OCI-LY3 (cell line): ENCODE data around the gene TRIO.

ENCODE experiments used
- H2AFZ ChIP-seq: fragments of 200-600, 300-600 bp; shearing (Covaris generic); 2 replicates; pipeline ENCODE4 v1.6.0; 2014; ENCODE audit warnings: antibody characterized with exemption, low read depth, low read length
- H3K27ac ChIP-seq: fragments of 200-600, 300-600 bp; sonication (generic); 2 replicates; pipeline ENCODE4 v1.5.1; 2014; ENCODE audit warnings: mild to moderate bottlenecking, low read length, moderate library complexity, mixed read lengths
- H3K27me3 ChIP-seq: fragments of 200-600, 300-600 bp; sonication (generic); 2 replicates; pipeline ENCODE4 v1.6.1; 2014; ENCODE audit warnings: low read depth, low read length, mixed read lengths
- H3K36me3 ChIP-seq: fragments of 200-600, 300-600 bp; sonication (generic); replicated peaks from 2 replicates; pipeline ENCODE3; 2014; ENCODE audit warnings: low read depth, low read length, mixed read lengths
- H3K4me1 ChIP-seq: fragments of 300-600, 200-600 bp; sonication (generic); 2 replicates; pipeline ENCODE4 v1.6.1; 2014; ENCODE audit warnings: low read length, mixed read lengths
- H3K4me2 ChIP-seq: fragments of 200-600, 300-600 bp; sonication (generic); 2 replicates; pipeline ENCODE4 v1.6.1; 2014; ENCODE audit warnings: low read length, mixed read lengths
- H3K4me3 ChIP-seq: fragments of 300-600, 200-600 bp; sonication (generic); 2 replicates; pipeline ENCODE4 v1.5.1; 2014; ENCODE audit warnings: antibody characterized with exemption, mild to moderate bottlenecking, low read length, moderate library complexity
- H3K79me2 ChIP-seq: fragments of 300-600, 200-600 bp; shearing (Covaris generic); 2 replicates; pipeline ENCODE4 v1.6.1; 2014; ENCODE audit warnings: mild to moderate bottlenecking, low read length, mixed read lengths
- H3K9ac ChIP-seq: fragments of 300-600, 200-600 bp; shearing (Covaris generic); 2 replicates; pipeline ENCODE4 v1.6.0; 2014; ENCODE audit warnings: mild to moderate bottlenecking, low read length, moderate library complexity
- H3K9me3 ChIP-seq: fragments of 200-600, 300-600 bp; shearing (Covaris generic); 2 replicates; pipeline ENCODE4 v1.6.1; 2014; ENCODE audit warnings: low read length, mixed read lengths; ENCODE audit not compliant: insufficient read depth
- H4K20me1 ChIP-seq: fragments of 200-600, 300-600 bp; sonication (generic); 2 replicates; pipeline ENCODE4 v1.6.1; 2016; ENCODE audit warnings: low read length, mixed read lengths; ENCODE audit not compliant: insufficient read depth
- CTCF ChIP-seq: fragments of 200-600, 300-600 bp; sonication (generic); IDR thresholded peaks from 2 replicates; pipeline ENCODE4 v1.5.1; 2014; ENCODE audit warnings: antibody characterized with exemption, low read length, low read depth
- EZH2phosphoT487 ChIP-seq: fragments of 200-600 bp; shearing (Covaris generic); IDR thresholded peaks from 2 replicates; pipeline ENCODE4 v1.6.1; 2018; ENCODE audit warnings: antibody characterized with exemption, mixed run types, low read depth

Gene TRIO

GRCh38 chr5:14226554-14226953 lies 83.4 kb downstream of the TRIO start:
- no peak for TF ChIP-seq EZH2phosphoT487
- TF ChIP-seq CTCF: no peak
- Histone ChIP-seq H3K4me3 (no peak overlapping the region), H3K79me2 (no peaks in the 10 kb centered on the region), H4K20me1 (no peaks in the 10 kb centered on the region), H3K36me3 (no peaks in the 10 kb centered on the region), H3K27me3 (no peaks in the 10 kb centered on the region), H3K9me3 (no peaks in the 10 kb centered on the region), H3K4me2 (no peak overlapping the region), H3K9ac (no peak overlapping the region), H3K27ac (no peak overlapping the region), H3K4me1 (no peaks in the 10 kb centered on the region), H2AFZ (no peak overlapping the region)

- H4K20me1 ChIP-seq: no peaks in the 10 kb centered on the region
- TF ChIP-seq EZH2phosphoT487 (no peak), CTCF (no peak)
- no peak overlapping the region for H3K4me3 ChIP-seq
- H3K36me3 ChIP-seq: no peaks in the 10 kb centered on the region
- no peaks in the 10 kb centered on the region for H3K27me3 ChIP-seq
- no peak overlapping the region for H2AFZ ChIP-seq
- H3K9me3 ChIP-seq: no peaks in the 10 kb centered on the region
- no peaks in the 10 kb centered on the region for H3K79me2 ChIP-seq
- no peak overlapping the region for H3K4me2 ChIP-seq
- no peaks in the 10 kb centered on the region for H3K4me1 ChIP-seq
- no peak overlapping the region for H3K27ac ChIP-seq
- H3K9ac ChIP-seq: no peak overlapping the region
These were observed 83.8 kb downstream of the TRIO start for GRCh38 chr5:14226992-14227391.

GRCh38 chr5:14227513-14227912 lies 84.4 kb downstream of the TRIO start:
- no peaks in the 10 kb centered on the region for H3K36me3 ChIP-seq
- H3K4me2 ChIP-seq: no peak overlapping the region
- H3K27me3 ChIP-seq: no peaks in the 10 kb centered on the region
- no peak overlapping the region for H3K9ac ChIP-seq
- H2AFZ ChIP-seq: no peak overlapping the region
- no peaks in the 10 kb centered on the region for H3K4me1 ChIP-seq
- TF ChIP-seq CTCF: no peak
- TF ChIP-seq EZH2phosphoT487: no peak
- no peak overlapping the region for H3K4me3 ChIP-seq
- H3K27ac ChIP-seq: no peak overlapping the region
- H3K79me2 ChIP-seq: no peaks in the 10 kb centered on the region
- no peaks in the 10 kb centered on the region for H4K20me1 ChIP-seq
- no peaks in the 10 kb centered on the region for H3K9me3 ChIP-seq

GRCh38 chr5:14228219-14228618 lies 85.1 kb downstream of the TRIO start:
- Histone ChIP-seq H3K27ac (no peak overlapping the region), H3K27me3 (no peaks in the 10 kb centered on the region), H3K4me3 (no peak overlapping the region), H3K4me2 (no peak overlapping the region), H2AFZ (no peak overlapping the region), H3K9me3 (no peaks in the 10 kb centered on the region), H4K20me1 (no peaks in the 10 kb centered on the region), H3K79me2 (no peaks in the 10 kb centered on the region), H3K36me3 (no peaks in the 10 kb centered on the region), H3K9ac (no peak overlapping the region), H3K4me1 (no peaks in the 10 kb centered on the region)
- TF ChIP-seq CTCF (no peak), EZH2phosphoT487 (no peak)
